BLaER1 (cell line): ENCODE results near the gene SORCS2.
A peak's percentile ranks its signal among the peaks of the same experiment; 100 is the strongest.

Experiments
- H3K27ac ChIP-seq: shearing (Covaris generic); formaldehyde crosslinking; 2 replicates; pipeline ENCODE4 v1.8.1; 2022
- H3K27me3 ChIP-seq: shearing (Covaris generic); formaldehyde crosslinking; 2 replicates; pipeline ENCODE4 v1.8.1; 2022
- H3K36me3 ChIP-seq: shearing (Covaris generic); formaldehyde crosslinking; 2 replicates; pipeline ENCODE4 v1.8.1; 2022
- H3K4me1 ChIP-seq: shearing (Covaris generic); formaldehyde crosslinking; 2 replicates; pipeline ENCODE4 v1.8.1; 2022
- H3K4me2 ChIP-seq: shearing (Covaris generic); formaldehyde crosslinking; 2 replicates; pipeline ENCODE4 v1.8.1; 2022
- H3K4me3 ChIP-seq: shearing (Covaris generic); formaldehyde crosslinking; 2 replicates; pipeline ENCODE4 v1.8.1; 2022
- H3K9ac ChIP-seq: shearing (Covaris generic); formaldehyde crosslinking; 2 replicates; pipeline ENCODE4 v1.8.1; 2022
- H3K9me3 ChIP-seq: shearing (Covaris generic); formaldehyde crosslinking; 2 replicates; pipeline ENCODE4 v1.8.1; 2022
- H4K20me1 ChIP-seq: shearing (Covaris generic); formaldehyde crosslinking; 2 replicates; pipeline ENCODE4 v1.8.1; 2022
- Cebpa-rat ChIP-seq: shearing (Covaris generic); IDR thresholded peaks from 2 replicates; pipeline ENCODE4 v1.8.1; 2022

The SORCS2 gene

GRCh38 chr4:7191546-7192251 is 639 bp upstream of the SORCS2 start:
- TF ChIP-seq Cebpa-rat, result no peak
- Histone ChIP-seq H3K27ac (0 out of 2 replicates have a peak overlapping the region, but pooled peaks have one; percentile 11), H4K20me1 (peaks cover 9% of the 10 kb centered on the region; the same call in 1 of the 2 replicates), H3K4me3 (peak overlapping the region; percentile 75; the same call in 1 of the 2 replicates), H3K4me1 (peaks cover 74% of the 10 kb centered on the region), H3K9ac (peak overlapping the region; percentile 76; the same call in 1 of the 2 replicates), H3K4me2 (peak overlapping the region; percentile 99), H3K36me3 (no peaks in the 10 kb centered on the region), H3K27me3 (peaks cover 13% of the 10 kb centered on the region), H3K9me3 (no peaks in the 10 kb centered on the region)

DNA sequence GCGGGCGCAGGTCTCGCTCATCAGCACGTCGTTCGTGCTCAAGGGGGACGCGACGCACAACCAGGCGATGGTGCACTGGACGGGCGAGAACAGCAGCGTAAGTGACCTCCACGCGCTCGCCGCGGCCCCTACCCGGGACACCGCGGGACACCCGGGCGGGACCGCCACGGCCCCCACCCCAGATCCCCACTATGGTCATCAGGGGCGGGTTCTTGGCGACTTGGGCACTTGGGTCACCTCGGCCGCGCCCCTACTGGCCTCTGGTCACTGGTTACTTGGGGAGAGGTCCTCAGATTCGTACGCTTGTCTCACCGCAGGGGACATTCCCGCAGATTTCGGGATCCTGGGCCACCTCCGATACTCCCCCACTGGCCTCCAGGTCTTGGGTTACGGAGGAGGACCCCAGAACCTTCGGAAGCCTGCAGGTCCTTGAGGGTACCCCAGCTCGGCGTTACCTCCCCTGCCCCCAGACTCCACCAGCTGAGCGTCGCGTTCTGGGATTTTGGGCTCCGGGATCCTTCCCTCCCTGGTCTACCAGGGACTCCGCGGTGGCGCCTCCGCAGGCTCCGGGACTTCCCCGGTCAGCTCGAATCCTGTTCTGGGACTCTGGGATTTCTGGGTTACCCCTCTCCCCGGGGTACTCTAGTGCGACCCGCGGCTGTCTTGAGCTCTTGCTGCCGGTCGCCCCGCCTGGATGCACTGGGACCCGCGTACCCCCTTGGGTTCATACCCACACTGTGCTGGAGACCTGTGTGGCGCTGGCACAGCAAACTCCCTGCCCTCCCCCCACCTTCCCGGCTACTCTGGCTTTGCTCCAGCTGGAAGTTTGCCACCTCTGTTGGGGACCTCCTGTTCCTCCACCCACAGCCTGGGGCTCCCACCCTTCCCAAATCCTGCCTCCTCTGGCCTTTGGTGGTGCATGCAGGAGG is 956 bp downstream of the SORCS2 start:
- Histone ChIP-seq H3K4me3 (peak overlapping the region; percentile 75), H3K4me1 (peaks cover 73% of the 10 kb centered on the region), H4K20me1 (peaks cover 9% of the 10 kb centered on the region; the same call in 1 of the 2 replicates), H3K9ac (peak overlapping the region; percentile 76), H3K36me3 (no peaks in the 10 kb centered on the region), H3K4me2 (peak overlapping the region; percentile 99), H3K27me3 (peaks cover 13% of the 10 kb centered on the region), H3K27ac (peak overlapping the region; percentile 62), H3K9me3 (no peaks in the 10 kb centered on the region)
- TF ChIP-seq Cebpa-rat, result no peak

DNA sequence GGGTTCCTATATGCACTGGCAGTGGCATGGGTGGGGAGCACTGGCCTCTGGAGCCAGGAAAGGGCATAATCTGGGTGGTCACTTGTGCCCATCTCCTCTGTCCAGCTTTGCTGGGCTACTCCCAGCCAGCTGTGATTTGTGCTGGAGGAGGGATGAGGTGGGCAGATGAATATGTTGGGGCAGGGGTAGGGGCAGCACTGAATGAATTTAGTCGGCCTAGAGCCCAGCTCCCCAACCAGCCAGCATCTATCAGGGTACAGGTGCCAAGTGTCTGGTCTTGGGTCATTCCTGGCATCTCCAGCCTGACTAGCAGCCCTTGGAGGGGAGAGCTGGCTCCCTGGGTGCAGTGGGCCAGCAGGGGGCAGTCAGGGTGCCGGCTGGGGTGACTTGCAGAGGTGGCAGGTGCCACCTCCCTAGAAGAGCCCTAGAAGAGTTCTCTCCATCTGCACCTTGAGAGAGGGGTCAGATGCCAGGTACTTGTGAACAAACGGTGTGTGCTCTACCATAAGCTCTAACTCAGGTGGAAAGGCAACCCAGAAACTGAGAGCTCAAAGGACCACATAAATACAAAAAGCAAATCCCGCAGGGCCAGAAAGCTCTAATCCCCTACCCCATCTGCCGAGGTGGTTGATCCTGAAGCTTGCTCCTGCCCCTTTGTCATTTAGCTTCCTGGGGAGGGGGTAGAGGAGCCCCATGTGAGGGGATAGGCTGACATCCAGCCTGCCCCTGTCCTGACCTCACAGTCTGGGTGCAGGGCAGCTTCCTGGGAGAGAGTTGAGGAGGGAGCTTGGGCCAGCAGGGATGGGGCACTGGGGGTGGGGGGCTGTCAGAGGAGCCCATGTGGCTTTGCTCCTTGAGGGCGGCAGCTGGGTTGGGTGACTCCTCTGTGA is 2.2 kb downstream of the SORCS2 start:
- H3K4me2 ChIP-seq, result peak overlapping the region; percentile 99
- H4K20me1 ChIP-seq, result peaks cover 9% of the 10 kb centered on the region; the same call in 1 of the 2 replicates
- H3K27ac ChIP-seq, result no peak overlapping the region
- no peak for TF ChIP-seq Cebpa-rat
- no peaks in the 10 kb centered on the region for H3K9me3 ChIP-seq
- no peak overlapping the region; the same call in 1 of the 2 replicates for H3K4me3 ChIP-seq
- peaks cover 84% of the 10 kb centered on the region for H3K4me1 ChIP-seq
- no peaks in the 10 kb centered on the region for H3K36me3 ChIP-seq
- H3K9ac ChIP-seq, result no peak overlapping the region
- H3K27me3 ChIP-seq, result peaks cover 13% of the 10 kb centered on the region

GRCh38 chr4:7195141-7195515 is 2.8 kb downstream of the SORCS2 start:
- no peaks in the 10 kb centered on the region for H3K36me3 ChIP-seq
- TF ChIP-seq Cebpa-rat, result no peak
- H3K4me1 ChIP-seq, result peaks cover 84% of the 10 kb centered on the region
- H3K4me3 ChIP-seq, result no peak overlapping the region
- peaks cover 9% of the 10 kb centered on the region; the same call in 1 of the 2 replicates for H4K20me1 ChIP-seq
- 0 out of 2 replicates have a peak overlapping the region, but pooled peaks have one; percentile 1 for H3K4me2 ChIP-seq
- no peak overlapping the region for H3K9ac ChIP-seq
- no peaks in the 10 kb centered on the region for H3K9me3 ChIP-seq
- H3K27ac ChIP-seq, result no peak overlapping the region
- H3K27me3 ChIP-seq, result peaks cover 13% of the 10 kb centered on the region

- H3K4me3 ChIP-seq, result no peak overlapping the region
- no peaks in the 10 kb centered on the region for H3K36me3 ChIP-seq
- H3K27me3 ChIP-seq, result peaks cover 13% of the 10 kb centered on the region
- H4K20me1 ChIP-seq, result peaks cover 9% of the 10 kb centered on the region; the same call in 1 of the 2 replicates
- H3K4me2 ChIP-seq, result peak overlapping the region; percentile 1; the same call in 1 of the 2 replicates
- H3K9ac ChIP-seq, result no peak overlapping the region
- H3K9me3 ChIP-seq, result no peaks in the 10 kb centered on the region
- H3K4me1 ChIP-seq, result peaks cover 84% of the 10 kb centered on the region
- no peak overlapping the region for H3K27ac ChIP-seq
- TF ChIP-seq Cebpa-rat, result no peak
These were observed 3.4 kb downstream of the SORCS2 start for GRCh38 chr4:7195546-7196287.

GRCh38 chr4:7196288-7196651 is 3.9 kb downstream of the SORCS2 start:
- no peak for TF ChIP-seq Cebpa-rat
- Histone ChIP-seq H3K27me3 (peaks cover 13% of the 10 kb centered on the region), H3K9me3 (no peaks in the 10 kb centered on the region), H3K4me1 (peaks cover 84% of the 10 kb centered on the region), H3K4me2 (peak overlapping the region; percentile 1; the same call in 1 of the 2 replicates), H3K27ac (no peak overlapping the region), H3K36me3 (no peaks in the 10 kb centered on the region), H3K9ac (no peak overlapping the region), H4K20me1 (peaks cover 9% of the 10 kb centered on the region; the same call in 1 of the 2 replicates), H3K4me3 (no peak overlapping the region)

DNA sequence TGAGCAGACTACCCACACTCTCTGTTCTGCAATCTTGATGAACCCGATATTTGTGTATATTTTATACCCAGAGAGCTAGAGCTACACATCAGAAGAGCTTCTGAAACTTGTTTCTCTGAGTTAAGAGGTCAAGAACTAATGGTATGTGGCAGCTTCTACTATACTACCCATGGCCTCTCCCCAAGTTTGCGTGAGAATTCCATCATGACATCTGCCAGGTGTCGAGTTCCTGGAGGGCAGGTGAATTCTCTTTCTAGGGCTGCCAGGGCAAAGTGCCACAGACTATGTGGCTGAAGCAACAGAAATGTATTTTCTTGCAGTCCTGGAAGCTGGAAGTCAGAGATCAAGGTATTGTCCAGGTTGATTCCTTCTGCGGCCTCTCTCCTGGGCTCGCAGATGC is 4.4 kb downstream of the SORCS2 start:
- Histone ChIP-seq H3K36me3 (no peaks in the 10 kb centered on the region), H4K20me1 (peaks cover 9% of the 10 kb centered on the region; the same call in 1 of the 2 replicates), H3K4me3 (no peak overlapping the region), H3K4me2 (no peak overlapping the region), H3K9me3 (no peaks in the 10 kb centered on the region), H3K27ac (no peak overlapping the region), H3K27me3 (peaks cover 13% of the 10 kb centered on the region), H3K4me1 (peaks cover 84% of the 10 kb centered on the region), H3K9ac (no peak overlapping the region)
- TF ChIP-seq Cebpa-rat, result no peak

DNA sequence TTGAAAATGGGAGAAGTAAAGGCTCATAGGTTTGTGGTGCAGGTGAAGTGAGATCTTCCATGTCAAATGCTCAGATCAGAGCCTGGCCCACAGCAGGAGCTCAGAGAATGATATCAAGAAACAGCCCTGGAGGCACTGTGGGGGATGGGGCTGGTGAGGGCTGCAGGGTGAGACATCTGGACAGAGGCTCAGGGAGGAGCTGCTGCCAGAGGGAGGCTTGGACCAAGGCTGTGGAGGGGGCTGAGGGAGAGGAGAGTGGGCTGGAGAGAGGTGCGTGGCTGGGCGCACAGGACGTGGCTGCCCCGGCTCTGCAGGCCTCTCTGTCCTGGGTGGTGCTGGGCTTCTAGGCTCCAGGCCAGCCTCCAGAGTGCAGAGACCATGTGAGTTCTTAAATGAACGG is 5.6 kb downstream of the SORCS2 start:
- H3K9me3 ChIP-seq, result no peaks in the 10 kb centered on the region
- no peaks in the 10 kb centered on the region for H3K36me3 ChIP-seq
- H3K27ac ChIP-seq, result no peak overlapping the region
- peak overlapping the region; percentile 39 for H3K4me2 ChIP-seq
- H3K9ac ChIP-seq, result no peak overlapping the region
- H3K4me1 ChIP-seq, result peaks cover 88% of the 10 kb centered on the region
- TF ChIP-seq Cebpa-rat, result no peak
- H3K4me3 ChIP-seq, result no peak overlapping the region
- H3K27me3 ChIP-seq, result peaks cover 9% of the 10 kb centered on the region
- peaks cover 8% of the 10 kb centered on the region; the same call in 1 of the 2 replicates for H4K20me1 ChIP-seq
